H1 (cell line): ENCODE results near the gene SLC7A9. TPM values are rescaled to one million over a fixed set of nuclear protein-coding genes. Genes with fewer than 3 reads are reported as not detected.
"Not testable (repeated sequence)": the region's sequence is repeated elsewhere in the genome, so short reads cannot be mapped to it uniquely, and the experiment has no call there.

Experiments used
- CTCF ChIA-PET: fragments of 300-600 bp; sonication (Branson Sonifier 250); formaldehyde crosslinking; loops from one replicate; lab custom pipeline; 2021; ENCODE audit not compliant: partially characterized antibody; lab: Charles Lee
- POLR2A ChIA-PET: fragments of 300-600 bp; sonication (Branson Sonifier 250); formaldehyde crosslinking; loops from one replicate; lab custom pipeline; 2021; ENCODE audit warnings: inconsistent platforms; ENCODE audit not compliant: partially characterized antibody; lab: Charles Lee
- DNase-seq, 2 experiments: peaks; one replicate each; pipeline versions ENCODE4 v3.0.0 to v3.0.0-alpha.2; 2010 to 2022; ENCODE audit warnings: low spot score in 2 of 2, low read depth in 1 of 2, mixed read lengths in 1 of 2
- FAIRE-seq: peaks from 2 replicates; lab custom pipeline; 2011; peaks lifted over from hg19 to GRCh38; lab: Jason Lieb, UNC
- H2AFZ ChIP-seq: 2 replicates; pipeline ENCODE4 v1.8.1; 2012; ENCODE audit warnings: low read length, inconsistent platforms
- H2AK5ac ChIP-seq: 2 replicates; pipeline ENCODE4 v1.6.1; 2013; ENCODE audit warnings: low read depth, low read length
- H2BK120ac ChIP-seq: replicated peaks from 2 replicates; pipeline ENCODE3; 2013; ENCODE audit warnings: low read depth, low read length, inconsistent platforms
- H2BK12ac ChIP-seq: 2 replicates; pipeline ENCODE4 v1.6.1; 2013; ENCODE audit warnings: low read depth, low read length
- H2BK15ac ChIP-seq: 2 replicates; pipeline ENCODE4 v1.6.1; 2013; ENCODE audit warnings: low read length
- H2BK20ac ChIP-seq: 2 replicates; pipeline ENCODE4 v1.6.1; 2013; ENCODE audit warnings: low read length
- H2BK5ac ChIP-seq: 2 replicates; pipeline ENCODE4 v1.6.1; 2013; ENCODE audit warnings: low read depth, low read length
- H3K14ac ChIP-seq: 2 replicates; pipeline ENCODE4 v1.6.1; 2013; ENCODE audit warnings: inconsistent platforms; ENCODE audit not compliant: insufficient read length
- H3K18ac ChIP-seq: 2 replicates; pipeline ENCODE4 v1.6.1; 2013; ENCODE audit warnings: low read length; ENCODE audit errors: extremely low read depth
- H3K23ac ChIP-seq: 2 replicates; pipeline ENCODE4 v1.6.1; 2013; ENCODE audit warnings: inconsistent platforms; ENCODE audit not compliant: insufficient read length
- H3K23me2 ChIP-seq: 2 replicates; pipeline ENCODE4 v1.6.1; 2013; ENCODE audit warnings: low read depth, low read length
- H3K27ac ChIP-seq: 2 replicates; pipeline ENCODE4 v1.6.1; 2011; ENCODE audit warnings: low read depth, low read length, inconsistent platforms
- H3K27me3 ChIP-seq, 4 experiments: replicated peaks in 1 of 4; 1 replicate in 1 of 4; 2 replicates in 3 of 4; pipeline versions ENCODE4 v1.6.1 to v1.8.1; 2011 to 2013; ENCODE audit warnings: low read length in 3 of 4, mild to moderate bottlenecking in 3 of 4, inconsistent platforms in 2 of 4, mixed read lengths in 2 of 4, moderate library complexity in 1 of 4; ENCODE audit not compliant: control insufficient read depth in 3 of 4, insufficient read depth in 3 of 4; ENCODE audit errors: extremely low read depth in 1 of 4
- H3K36me3 ChIP-seq, 4 experiments: 2 replicates each; pipeline versions ENCODE4 v1.6.1 to v1.8.1; 2011 to 2013; ENCODE audit warnings: mild to moderate bottlenecking in 4 of 4, low read length in 3 of 4, moderate library complexity in 2 of 4, control low read depth in 1 of 4, inconsistent platforms in 1 of 4; ENCODE audit not compliant: insufficient read depth in 4 of 4, control insufficient read depth in 2 of 4
- H3K4ac ChIP-seq: replicated peaks from 2 replicates; pipeline ENCODE3; 2013; ENCODE audit warnings: low read length, low read depth, mixed read lengths, inconsistent platforms; ENCODE audit not compliant: insufficient read length
- H3K4me1 ChIP-seq, 4 experiments: replicated peaks in 1 of 4; 1 replicate in 1 of 4; 2 replicates in 3 of 4; pipeline versions ENCODE4 v1.6.1 to v1.8.1; 2011 to 2013; ENCODE audit warnings: low read length in 3 of 4, inconsistent platforms in 2 of 4, mixed read lengths in 1 of 4; ENCODE audit not compliant: insufficient read depth in 4 of 4, control insufficient read depth in 3 of 4
- H3K4me2 ChIP-seq, 2 experiments: 2 replicates each; pipeline versions ENCODE4 v1.6.1 to v1.8.1; 2011 to 2013; ENCODE audit warnings: low read depth in 2 of 2, low read length in 2 of 2, control low read depth in 1 of 2, inconsistent platforms in 1 of 2, mild to moderate bottlenecking in 1 of 2; ENCODE audit not compliant: insufficient read depth in 1 of 2
- H3K4me3 ChIP-seq, 4 experiments: fragments of 200-600, 300-600 bp in 1 of 4; sonication (generic), shearing (Covaris generic), sonication (Bioruptor Twin) in 1 of 4; 2 replicates each; pipeline versions ENCODE4 v1.5.1 to v1.8.1; 2011 to 2016; ENCODE audit warnings: low read length in 4 of 4, low read depth in 3 of 4, control low read depth in 2 of 4, inconsistent platforms in 2 of 4, mild to moderate bottlenecking in 2 of 4, mixed read lengths in 1 of 4, moderate library complexity in 1 of 4; ENCODE audit not compliant: insufficient read depth in 2 of 4; ENCODE audit errors: extremely low read depth in 1 of 4
- H3K56ac ChIP-seq: replicated peaks from 2 replicates; pipeline ENCODE3; 2013; ENCODE audit warnings: low read depth, mild to moderate bottlenecking, mixed read lengths, low read length, inconsistent platforms; ENCODE audit not compliant: insufficient read length
- H3K79me1 ChIP-seq: 2 replicates; pipeline ENCODE4 v1.6.1; 2013; ENCODE audit warnings: low read depth, low read length, control low read depth
- H3K79me2 ChIP-seq, 2 experiments: 2 replicates each; pipeline versions ENCODE4 v1.6.1 to v1.8.1; 2012 to 2013; ENCODE audit warnings: low read length in 2 of 2, mild to moderate bottlenecking in 2 of 2, inconsistent platforms in 1 of 2; ENCODE audit not compliant: insufficient read depth in 2 of 2, control insufficient read depth in 1 of 2
- H3K9ac ChIP-seq, 4 experiments: replicated peaks in 1 of 4; 1 replicate in 1 of 4; 2 replicates in 3 of 4; pipeline versions ENCODE4 v1.6.1 to v1.8.1; 2011 to 2013; ENCODE audit warnings: low read depth in 3 of 4, low read length in 3 of 4, control low read depth in 2 of 4, mild to moderate bottlenecking in 2 of 4, moderate library complexity in 2 of 4, inconsistent platforms in 1 of 4; ENCODE audit errors: extremely low read depth in 1 of 4
- H3K9me3 ChIP-seq, 2 experiments: 2 replicates each; pipeline versions ENCODE4 v1.6.1 to v1.8.1; 2012 to 2013; ENCODE audit warnings: mild to moderate bottlenecking in 2 of 2, moderate library complexity in 2 of 2, control low read depth in 1 of 2, inconsistent platforms in 1 of 2, low read depth in 1 of 2, low read length in 1 of 2, mixed read lengths in 1 of 2; ENCODE audit not compliant: insufficient read depth in 2 of 2
- H4K20me1 ChIP-seq, 2 experiments: replicated peaks in 1 of 2; 2 replicates each; pipeline versions ENCODE3 to v1.8.1; 2011 to 2013; ENCODE audit warnings: inconsistent platforms in 2 of 2, low read length in 2 of 2, mild to moderate bottlenecking in 1 of 2; ENCODE audit not compliant: insufficient read depth in 2 of 2, control insufficient read depth in 1 of 2
- H4K5ac ChIP-seq: 2 replicates; pipeline ENCODE4 v1.6.1; 2013; ENCODE audit warnings: low read length, low read depth, mixed read lengths, inconsistent platforms; ENCODE audit not compliant: insufficient read length
- H4K8ac ChIP-seq: 2 replicates; pipeline ENCODE4 v1.8.0; 2013; ENCODE audit warnings: mild to moderate bottlenecking, moderate library complexity, low read length, inconsistent platforms; ENCODE audit not compliant: insufficient read depth; ENCODE audit errors: extremely low read depth
- H4K91ac ChIP-seq: replicated peaks from 2 replicates; pipeline ENCODE3; 2013; ENCODE audit warnings: low read length, mixed read lengths, inconsistent platforms; ENCODE audit not compliant: insufficient read length
- WGBS, 2 experiments: shearing (Covaris generic) in 1 of 2; methylation state at CpG; one replicate each; pipeline versions ENCODE4 v1.1.6 to v1.1.7; 2013 to 2015; ENCODE audit warnings: low lambda C conversion rate in 2 of 2, mixed read lengths in 2 of 2, inconsistent platforms in 1 of 2, low coverage in 1 of 2, missing lambda C conversion rate in 1 of 2; ENCODE audit not compliant: insufficient replicate concordance in 2 of 2, insufficient coverage in 1 of 2, insufficient read length in 1 of 2; ENCODE audit errors: extremely low coverage in 1 of 2, missing lambda C conversion rate in 1 of 2; 5-methylcytosine and 5-hydroxymethylcytosine counted together
- polyA plus RNA-seq, 7 experiments: library from polyadenylated mRNA; depleted of rRNA in 3 of 7; stranded (reverse) in 5 of 7; unstranded in 2 of 7; fragments of >200 nt in 5 of 7; fragments of 200-250 nt in 2 of 7; gene quantifications; 1 replicate in 5 of 7; 2 replicates in 1 of 7; 4 replicates in 1 of 7; pipeline versions ENCODE4 v1.2.1 to v1.2.3, GENCODE V29; 2011 to 2013; ENCODE audit warnings: missing spikeins in 2 of 7, mixed read lengths in 2 of 7
- total RNA-seq: library from RNA; stranded (reverse); fragmentation: NEBNext Ultra II Directional; extraction: Animal tissue kit (Norgen Biotek cat#: 25700); gene quantifications from 2 replicates; pipeline ENCODE4 v1.2.1, GENCODE V29; 2021

The SLC7A9 gene
- total and polyA plus RNA-seq, 2 of the 8 experiments (the other 6 are each of a cell fraction or from before 2014, with no cell fraction given): 0.15 TPM; not detected in 1

DNA sequence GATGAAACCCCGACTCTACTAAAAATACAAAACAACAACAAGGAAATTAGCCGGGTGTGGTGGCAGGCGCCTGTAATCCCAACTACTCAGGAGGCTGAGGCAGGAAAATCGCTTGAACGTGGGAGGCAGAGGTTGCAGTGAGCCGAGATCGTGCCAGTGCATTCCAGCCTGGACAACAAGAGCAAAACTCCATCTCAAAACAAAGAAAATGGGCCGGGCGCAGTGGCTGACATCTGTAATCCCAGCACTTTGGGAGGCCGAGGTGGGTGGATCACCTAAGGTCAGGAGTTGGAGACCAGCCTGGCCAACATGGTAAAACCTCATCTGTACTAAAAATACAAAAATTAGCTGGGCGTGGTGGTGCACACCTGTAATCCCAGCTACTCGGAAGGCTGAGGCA lies 37.5 kb downstream of the SLC7A9 start:
- H3K23ac ChIP-seq, H3K4me1 ChIP-seq, H3K9ac ChIP-seq, H2AFZ ChIP-seq, H4K20me1 ChIP-seq, H3K23me2 ChIP-seq, H3K4me2 ChIP-seq, H2BK15ac ChIP-seq, FAIRE-seq, H3K56ac ChIP-seq, H3K79me1 ChIP-seq, H2BK20ac ChIP-seq, POLR2A ChIA-PET, DNase-seq, H3K36me3 ChIP-seq, H4K5ac ChIP-seq, H3K4me3 ChIP-seq, H2BK120ac ChIP-seq, H3K79me2 ChIP-seq, H3K27ac ChIP-seq, H3K18ac ChIP-seq, H4K8ac ChIP-seq, H3K4ac ChIP-seq, H2BK5ac ChIP-seq, H4K91ac ChIP-seq, H3K27me3 ChIP-seq, H2BK12ac ChIP-seq, H3K14ac ChIP-seq, H3K9me3 ChIP-seq, H2AK5ac ChIP-seq: not testable (repeated sequence)
- 93% methylated on average over 12 of the region's 12 CpGs; no CpG with 5 or more reads in 1 of the 2 experiments for WGBS, 2 experiments
- CTCF ChIA-PET: interaction anchor here (0.6 kb wide), 1 partner anchor 798 kb away, joined by 3 read pairs; no protein-coding TSS in a partner anchor
